PFSK-1 (cell line): ENCODE data around the gene GALNT9.

Experiments used
- FOXP2 ChIP-seq: optimal IDR thresholded peaks from 2 replicates; pipeline ENCODE3; 2011; ENCODE audit warnings: borderline replicate concordance, control low read depth, inconsistent platforms; ENCODE audit not compliant: insufficient read depth; ENCODE audit errors: extremely low read length, extremely low read depth
- POLR2AphosphoS5 ChIP-seq: IDR thresholded peaks from 2 replicates; pipeline ENCODE4 v1.6.1; 2012; ENCODE audit warnings: low read depth, mild to moderate bottlenecking, control low read depth, low read length, moderate library complexity
- SIN3A ChIP-seq: IDR thresholded peaks from 2 replicates; pipeline ENCODE4 v1.6.1; 2012; ENCODE audit warnings: mild to moderate bottlenecking, low read length, moderate library complexity, borderline replicate concordance; ENCODE audit not compliant: insufficient read depth
- TAF1 ChIP-seq: IDR thresholded peaks from 2 replicates; pipeline ENCODE4 v1.6.1; 2012; ENCODE audit warnings: low read length, control low read depth, borderline replicate concordance; ENCODE audit not compliant: insufficient read depth
- TF ChIP-seq, protein P1 (sequence below), 2 experiments: IDR thresholded peaks; 2 replicates each; pipeline versions ENCODE4 v1.6.1 to v1.8.0; 2011 to 2012; ENCODE audit warnings: low read depth in 2 of 2, low read length in 2 of 2, control low read depth in 1 of 2, inconsistent platforms in 1 of 2, mild to moderate bottlenecking in 1 of 2, moderate library complexity in 1 of 2; ENCODE audit not compliant: insufficient read depth in 1 of 2

GALNT9 gene

DNA sequence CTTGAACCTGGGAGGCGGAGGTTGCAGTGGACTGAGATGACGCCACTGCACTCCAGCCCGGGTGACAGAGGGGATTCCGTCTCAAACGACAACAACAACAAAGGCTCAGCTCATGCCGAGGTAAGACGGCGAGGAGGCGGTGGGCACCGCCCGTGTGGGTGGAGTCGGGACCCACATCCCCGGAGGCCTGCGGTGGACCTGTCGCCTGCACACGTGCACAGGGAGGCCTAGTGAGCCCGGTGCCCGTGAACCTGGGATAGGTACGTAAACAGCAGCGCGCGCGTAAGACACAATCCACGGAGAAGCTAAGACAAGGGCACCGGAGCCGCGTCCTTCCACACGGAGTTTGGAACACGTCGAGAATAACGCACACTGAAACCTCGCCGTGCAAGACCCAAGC, 78.7 kb downstream of the GALNT9 start:
- TF ChIP-seq TAF1 (no peak), POLR2AphosphoS5 (no peak), FOXP2 (no peak), SIN3A (no peak)
- TF ChIP-seq, protein P1, sequence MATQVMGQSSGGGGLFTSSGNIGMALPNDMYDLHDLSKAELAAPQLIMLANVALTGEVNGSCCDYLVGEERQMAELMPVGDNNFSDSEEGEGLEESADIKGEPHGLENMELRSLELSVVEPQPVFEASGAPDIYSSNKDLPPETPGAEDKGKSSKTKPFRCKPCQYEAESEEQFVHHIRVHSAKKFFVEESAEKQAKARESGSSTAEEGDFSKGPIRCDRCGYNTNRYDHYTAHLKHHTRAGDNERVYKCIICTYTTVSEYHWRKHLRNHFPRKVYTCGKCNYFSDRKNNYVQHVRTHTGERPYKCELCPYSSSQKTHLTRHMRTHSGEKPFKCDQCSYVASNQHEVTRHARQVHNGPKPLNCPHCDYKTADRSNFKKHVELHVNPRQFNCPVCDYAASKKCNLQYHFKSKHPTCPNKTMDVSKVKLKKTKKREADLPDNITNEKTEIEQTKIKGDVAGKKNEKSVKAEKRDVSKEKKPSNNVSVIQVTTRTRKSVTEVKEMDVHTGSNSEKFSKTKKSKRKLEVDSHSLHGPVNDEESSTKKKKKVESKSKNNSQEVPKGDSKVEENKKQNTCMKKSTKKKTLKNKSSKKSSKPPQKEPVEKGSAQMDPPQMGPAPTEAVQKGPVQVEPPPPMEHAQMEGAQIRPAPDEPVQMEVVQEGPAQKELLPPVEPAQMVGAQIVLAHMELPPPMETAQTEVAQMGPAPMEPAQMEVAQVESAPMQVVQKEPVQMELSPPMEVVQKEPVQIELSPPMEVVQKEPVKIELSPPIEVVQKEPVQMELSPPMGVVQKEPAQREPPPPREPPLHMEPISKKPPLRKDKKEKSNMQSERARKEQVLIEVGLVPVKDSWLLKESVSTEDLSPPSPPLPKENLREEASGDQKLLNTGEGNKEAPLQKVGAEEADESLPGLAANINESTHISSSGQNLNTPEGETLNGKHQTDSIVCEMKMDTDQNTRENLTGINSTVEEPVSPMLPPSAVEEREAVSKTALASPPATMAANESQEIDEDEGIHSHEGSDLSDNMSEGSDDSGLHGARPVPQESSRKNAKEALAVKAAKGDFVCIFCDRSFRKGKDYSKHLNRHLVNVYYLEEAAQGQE (IDR thresholded peaks at IDR 0.05; ENCODE audit: insufficient read depth in 1 of 2, low read depth in 2 of 2, low read length in 2 of 2) = no peak

DNA sequence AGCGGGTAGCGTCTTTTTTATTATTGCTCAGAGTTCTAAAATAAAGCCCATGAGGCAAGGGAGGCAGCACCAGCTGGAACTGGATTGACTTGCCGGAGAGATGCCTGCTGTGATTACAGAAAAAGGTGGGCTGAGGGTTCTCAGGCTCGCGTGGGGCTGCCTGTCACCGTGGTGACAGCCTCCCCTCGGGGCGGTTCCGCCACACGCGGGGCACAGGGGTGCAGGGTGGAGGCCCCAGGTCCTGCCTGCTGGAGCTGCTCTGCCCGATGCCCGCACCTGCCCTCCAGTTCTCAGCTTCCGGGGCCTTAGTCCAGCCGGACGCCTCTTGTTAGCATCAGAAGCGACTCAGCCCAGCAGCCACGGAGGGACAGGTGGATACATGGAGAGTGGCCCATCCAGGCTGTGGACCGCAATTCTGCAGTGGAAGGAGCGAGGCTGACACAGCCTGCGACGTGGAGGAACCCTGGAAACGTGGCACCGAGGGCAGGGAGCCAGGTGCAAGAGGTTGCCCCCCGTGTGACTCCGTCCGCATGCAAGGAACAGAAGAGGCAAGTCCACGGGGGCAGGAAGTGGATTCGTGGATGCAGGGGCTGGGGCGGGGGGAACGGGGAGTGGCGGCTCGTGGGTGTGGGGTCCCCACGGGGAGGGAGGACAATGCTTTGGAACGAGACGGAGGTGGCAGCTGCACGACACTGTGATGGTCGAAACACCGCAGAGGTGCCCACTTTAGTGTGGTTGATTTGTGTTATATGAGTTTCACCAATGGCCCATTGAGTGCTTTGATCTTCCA, 79.5 kb downstream of the GALNT9 start:
- TF ChIP-seq TAF1 (no peak), SIN3A (no peak), POLR2AphosphoS5 (no peak), FOXP2 (no peak)
- TF ChIP-seq, protein P1 (IDR thresholded peaks at IDR 0.05; ENCODE audit: insufficient read depth in 1 of 2, low read depth in 2 of 2, low read length in 2 of 2) = no peak

GRCh38 chr12:132248453-132249167, 80.8 kb downstream of the GALNT9 start:
- TF ChIP-seq, protein P1 (IDR thresholded peaks at IDR 0.05; ENCODE audit: insufficient read depth in 1 of 2, low read depth in 2 of 2, low read length in 2 of 2) = no peak
- TF ChIP-seq POLR2AphosphoS5 (no peak), SIN3A (no peak), FOXP2 (no peak), TAF1 (no peak)

DNA sequence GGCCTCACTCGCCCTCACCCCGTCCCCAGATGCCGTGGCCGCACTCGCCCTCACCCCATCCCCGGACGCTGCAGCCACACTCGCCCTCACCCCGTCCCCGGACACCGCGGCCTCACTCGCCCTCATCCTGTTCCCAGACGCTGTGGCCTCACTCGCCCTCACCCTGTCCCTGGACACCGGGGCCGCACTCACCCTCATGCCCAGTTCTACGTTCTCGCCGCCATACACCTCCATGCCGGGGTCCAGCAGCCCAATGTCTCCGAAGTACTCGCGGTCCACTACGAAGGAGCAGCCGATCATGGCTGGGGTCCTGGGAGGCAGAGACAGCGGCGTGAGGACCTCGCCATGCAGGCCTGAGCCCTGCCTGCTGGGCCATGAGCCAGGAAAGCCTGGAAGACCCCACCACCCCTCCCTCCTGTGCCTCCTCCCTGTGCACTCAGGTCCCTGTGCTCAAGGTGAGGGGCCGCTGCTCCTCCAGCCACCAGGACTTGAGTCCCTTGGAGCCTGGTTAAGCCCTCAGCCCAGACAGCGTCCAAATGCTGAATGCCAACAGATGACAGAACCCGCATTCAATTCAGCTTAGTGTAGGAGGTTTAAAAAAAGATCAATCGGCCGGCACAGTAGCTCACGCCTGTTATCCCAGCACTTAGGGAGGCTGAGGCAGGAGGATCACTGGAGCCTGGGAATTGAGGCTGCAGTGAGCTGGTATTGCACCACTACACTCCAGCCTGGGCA, 81.5 kb downstream of the GALNT9 start:
- TF ChIP-seq, protein P1 (IDR thresholded peaks at IDR 0.05; ENCODE audit: insufficient read depth in 1 of 2, low read depth in 2 of 2, low read length in 2 of 2) = no peak
- TF ChIP-seq POLR2AphosphoS5 = no peak
- TF ChIP-seq FOXP2 = no peak
- no peak for TF ChIP-seq TAF1
- TF ChIP-seq SIN3A = no peak
